ENCODE measurements around the gene PTPRD. TPM values are rescaled to one million over a fixed set of nuclear protein-coding genes. Genes with fewer than 3 reads are reported as not detected.

Gene PTPRD
- total and polyA plus RNA-seq, 5 donors from 2014 or later = 0.47 TPM; not detected in 4

- Mint-ChIP-seq H3K4me3 (no peak overlapping the region), H3K4me1 (no peaks in the 10 kb centered on the region), H3K27me3 (no peaks in the 10 kb centered on the region), H3K27ac (no peak overlapping the region), H3K9me3 (peaks cover 0 to 6% (median 1%) of the 10 kb centered on the region in 7 donors), H3K36me3 (no peaks in the 10 kb centered on the region)
- no peaks in the 10 kb centered on the region for H3K4me1 ChIP-seq (ENCODE audit: control insufficient read depth, insufficient read depth, low read length, poor library complexity, severe bottlenecking)
- H3K36me3 ChIP-seq (ENCODE audit: control insufficient read depth, insufficient read depth, low read length) = no peaks in the 10 kb centered on the region
- no peaks in the 10 kb centered on the region for H3K27me3 ChIP-seq (ENCODE audit: control insufficient read depth, insufficient read depth, low read length)
- no peak for ATAC-seq (ENCODE audit: low read depth in 2 of 2)
- no peak overlapping the region for H3K27ac ChIP-seq (ENCODE audit: insufficient read depth, low read length, poor library complexity, severe bottlenecking)
- H3K9me3 ChIP-seq (ENCODE audit: control insufficient read depth in 2 of 2, low read length in 2 of 2) = no peaks in the 10 kb centered on the region
- H3K4me3 ChIP-seq (ENCODE audit: low read depth, low read length) = no peak overlapping the region
- DNase-seq = no peak
These were observed 1089.2 kb downstream of the PTPRD start for GRCh38 chr9:9523476-9524139.

- DNase-seq = no peak
- no peaks in the 10 kb centered on the region for H3K27me3 ChIP-seq (ENCODE audit: control insufficient read depth, insufficient read depth, low read length)
- no peaks in the 10 kb centered on the region for H3K4me1 ChIP-seq (ENCODE audit: control insufficient read depth, insufficient read depth, low read length, poor library complexity, severe bottlenecking)
- H3K27ac Mint-ChIP-seq = no peak overlapping the region
- H3K36me3 Mint-ChIP-seq = no peaks in the 10 kb centered on the region
- no peaks in the 10 kb centered on the region for H3K9me3 ChIP-seq (ENCODE audit: control insufficient read depth in 2 of 2, low read length in 2 of 2)
- H3K27ac ChIP-seq (ENCODE audit: insufficient read depth, low read length, poor library complexity, severe bottlenecking) = no peak overlapping the region
- H3K4me1 Mint-ChIP-seq = no peaks in the 10 kb centered on the region
- peaks cover 0 to 3% (median 0%) of the 10 kb centered on the region in 7 donors for H3K9me3 Mint-ChIP-seq
- H3K27me3 Mint-ChIP-seq = no peaks in the 10 kb centered on the region
- no peak overlapping the region for H3K4me3 ChIP-seq (ENCODE audit: low read depth, low read length)
- no peaks in the 10 kb centered on the region for H3K36me3 ChIP-seq (ENCODE audit: control insufficient read depth, insufficient read depth, low read length)
- no peak overlapping the region for H3K4me3 Mint-ChIP-seq
- ATAC-seq (ENCODE audit: low read depth in 2 of 2) = no peak
These were observed 1090.4 kb downstream of the PTPRD start for GRCh38 chr9:9522406-9522805.

GRCh38 chr9:9521033-9521779, 1091.6 kb downstream of the PTPRD start:
- H3K36me3 Mint-ChIP-seq = no peaks in the 10 kb centered on the region
- no peaks in the 10 kb centered on the region for H3K4me1 Mint-ChIP-seq
- ATAC-seq (ENCODE audit: low read depth in 2 of 2) = no peak
- no peak for DNase-seq
- no peak overlapping the region for H3K27ac Mint-ChIP-seq
- H3K4me1 ChIP-seq (ENCODE audit: control insufficient read depth, insufficient read depth, low read length, poor library complexity, severe bottlenecking) = no peaks in the 10 kb centered on the region
- H3K9me3 Mint-ChIP-seq = peaks cover 0 to 3% (median 0%) of the 10 kb centered on the region in 7 donors
- no peaks in the 10 kb centered on the region for H3K36me3 ChIP-seq (ENCODE audit: control insufficient read depth, insufficient read depth, low read length)
- no peak overlapping the region for H3K4me3 ChIP-seq (ENCODE audit: low read depth, low read length)
- no peak overlapping the region for H3K4me3 Mint-ChIP-seq
- no peaks in the 10 kb centered on the region for H3K27me3 Mint-ChIP-seq
- H3K27ac ChIP-seq (ENCODE audit: insufficient read depth, low read length, poor library complexity, severe bottlenecking) = no peak overlapping the region
- H3K27me3 ChIP-seq (ENCODE audit: control insufficient read depth, insufficient read depth, low read length) = no peaks in the 10 kb centered on the region
- no peaks in the 10 kb centered on the region for H3K9me3 ChIP-seq (ENCODE audit: control insufficient read depth in 2 of 2, low read length in 2 of 2)

GRCh38 chr9:9504869-9505268, 1107.9 kb downstream of the PTPRD start:
- Histone ChIP-seq H3K4me3 (ENCODE audit: low read depth, low read length) (no peak overlapping the region), H3K4me1 (ENCODE audit: control insufficient read depth, insufficient read depth, low read length, poor library complexity, severe bottlenecking) (no peaks in the 10 kb centered on the region), H3K27me3 (ENCODE audit: control insufficient read depth, insufficient read depth, low read length) (no peaks in the 10 kb centered on the region), H3K36me3 (ENCODE audit: control insufficient read depth, insufficient read depth, low read length) (no peaks in the 10 kb centered on the region), H3K9me3 (ENCODE audit: control insufficient read depth in 2 of 2, low read length in 2 of 2) (no peaks in the 10 kb centered on the region), H3K27ac (ENCODE audit: insufficient read depth, low read length, poor library complexity, severe bottlenecking) (no peak overlapping the region)
- no peaks in the 10 kb centered on the region for H3K27me3 Mint-ChIP-seq
- H3K27ac Mint-ChIP-seq = no peak overlapping the region
- H3K4me3 Mint-ChIP-seq = no peak overlapping the region
- H3K9me3 Mint-ChIP-seq = peaks cover 0 to 16% (median 3%) of the 10 kb centered on the region in 7 donors
- no peak for DNase-seq
- ATAC-seq (ENCODE audit: low read depth in 2 of 2) = no peak
- H3K4me1 Mint-ChIP-seq = no peaks in the 10 kb centered on the region
- H3K36me3 Mint-ChIP-seq = no peaks in the 10 kb centered on the region

GRCh38 chr9:9499546-9499945, 1113.3 kb downstream of the PTPRD start:
- Mint-ChIP-seq H3K9me3 (peaks cover 2 to 18% (median 11%) of the 10 kb centered on the region in 7 donors), H3K27me3 (no peaks in the 10 kb centered on the region), H3K27ac (no peak overlapping the region), H3K4me1 (no peaks in the 10 kb centered on the region), H3K4me3 (no peak overlapping the region), H3K36me3 (no peaks in the 10 kb centered on the region)
- DNase-seq (no peak), ATAC-seq (ENCODE audit: low read depth in 2 of 2) (no peak)
- H3K4me1 ChIP-seq (ENCODE audit: control insufficient read depth, insufficient read depth, low read length, poor library complexity, severe bottlenecking) = no peaks in the 10 kb centered on the region
- no peaks in the 10 kb centered on the region for H3K36me3 ChIP-seq (ENCODE audit: control insufficient read depth, insufficient read depth, low read length)
- no peak overlapping the region for H3K27ac ChIP-seq (ENCODE audit: insufficient read depth, low read length, poor library complexity, severe bottlenecking)
- H3K4me3 ChIP-seq (ENCODE audit: low read depth, low read length) = no peak overlapping the region
- no peaks in the 10 kb centered on the region for H3K27me3 ChIP-seq (ENCODE audit: control insufficient read depth, insufficient read depth, low read length)
- H3K9me3 ChIP-seq (ENCODE audit: control insufficient read depth in 2 of 2, low read length in 2 of 2) = peaks cover 0 to 8% of the 10 kb centered on the region in 2 experiments

- Mint-ChIP-seq H3K27ac (no peak overlapping the region), H3K4me3 (no peak overlapping the region), H3K4me1 (no peaks in the 10 kb centered on the region), H3K9me3 (peaks cover 2 to 18% (median 11%) of the 10 kb centered on the region in 7 donors), H3K27me3 (no peaks in the 10 kb centered on the region), H3K36me3 (no peaks in the 10 kb centered on the region)
- Histone ChIP-seq H3K27ac (ENCODE audit: insufficient read depth, low read length, poor library complexity, severe bottlenecking) (no peak overlapping the region), H3K4me3 (ENCODE audit: low read depth, low read length) (no peak overlapping the region), H3K27me3 (ENCODE audit: control insufficient read depth, insufficient read depth, low read length) (no peaks in the 10 kb centered on the region), H3K36me3 (ENCODE audit: control insufficient read depth, insufficient read depth, low read length) (no peaks in the 10 kb centered on the region), H3K4me1 (ENCODE audit: control insufficient read depth, insufficient read depth, low read length, poor library complexity, severe bottlenecking) (no peaks in the 10 kb centered on the region), H3K9me3 (ENCODE audit: control insufficient read depth in 2 of 2, low read length in 2 of 2) (peaks cover 2 to 8% of the 10 kb centered on the region in 2 experiments)
- ATAC-seq (ENCODE audit: low read depth in 2 of 2) = no peak
- no peak for DNase-seq
These were observed 1114.0 kb downstream of the PTPRD start for GRCh38 chr9:9498846-9499245.

- Mint-ChIP-seq H3K9me3 (peaks cover 2 to 21% (median 11%) of the 10 kb centered on the region in 7 donors), H3K36me3 (no peaks in the 10 kb centered on the region), H3K4me1 (no peaks in the 10 kb centered on the region), H3K27ac (no peak overlapping the region), H3K4me3 (no peak overlapping the region), H3K27me3 (no peaks in the 10 kb centered on the region)
- H3K27ac ChIP-seq (ENCODE audit: insufficient read depth, low read length, poor library complexity, severe bottlenecking) = no peak overlapping the region
- H3K27me3 ChIP-seq (ENCODE audit: control insufficient read depth, insufficient read depth, low read length) = no peaks in the 10 kb centered on the region
- ATAC-seq (ENCODE audit: low read depth in 2 of 2) = no peak
- DNase-seq = no peak
- no peak overlapping the region for H3K4me3 ChIP-seq (ENCODE audit: low read depth, low read length)
- no peaks in the 10 kb centered on the region for H3K4me1 ChIP-seq (ENCODE audit: control insufficient read depth, insufficient read depth, low read length, poor library complexity, severe bottlenecking)
- H3K36me3 ChIP-seq (ENCODE audit: control insufficient read depth, insufficient read depth, low read length) = no peaks in the 10 kb centered on the region
- H3K9me3 ChIP-seq (ENCODE audit: control insufficient read depth in 2 of 2, low read length in 2 of 2) = peaks cover 3 to 9% of the 10 kb centered on the region in 2 experiments
These were observed 1114.7 kb downstream of the PTPRD start for GRCh38 chr9:9498128-9498527.

- Mint-ChIP-seq H3K27ac (no peak overlapping the region), H3K4me1 (no peaks in the 10 kb centered on the region), H3K36me3 (no peaks in the 10 kb centered on the region), H3K9me3 (peaks cover 2 to 26% (median 12%) of the 10 kb centered on the region in 7 donors), H3K4me3 (no peak overlapping the region), H3K27me3 (no peaks in the 10 kb centered on the region)
- H3K4me3 ChIP-seq (ENCODE audit: low read depth, low read length) = no peak overlapping the region
- no peaks in the 10 kb centered on the region for H3K4me1 ChIP-seq (ENCODE audit: control insufficient read depth, insufficient read depth, low read length, poor library complexity, severe bottlenecking)
- H3K27me3 ChIP-seq (ENCODE audit: control insufficient read depth, insufficient read depth, low read length) = no peaks in the 10 kb centered on the region
- H3K27ac ChIP-seq (ENCODE audit: insufficient read depth, low read length, poor library complexity, severe bottlenecking) = no peak overlapping the region
- DNase-seq (no peak), ATAC-seq (ENCODE audit: low read depth in 2 of 2) (no peak)
- no peaks in the 10 kb centered on the region for H3K36me3 ChIP-seq (ENCODE audit: control insufficient read depth, insufficient read depth, low read length)
- H3K9me3 ChIP-seq (ENCODE audit: control insufficient read depth in 2 of 2, low read length in 2 of 2) = peaks cover 6 to 13% of the 10 kb centered on the region in 2 experiments
These were observed 1118.5 kb downstream of the PTPRD start for GRCh38 chr9:9494336-9494735.
